Measurements from ENCODE around the gene PRPS2. TPM values are rescaled to one million over a fixed set of nuclear protein-coding genes. Genes with fewer than 3 reads are reported as not detected.

The PRPS2 gene
- total RNA-seq, 4 donors from 2014 or later: 16.6 to 31.7 (median 27.2) TPM

- TF ChIP-seq CTCF (IDR thresholded peaks at IDR 0.05) (no peak), POLR2A (IDR thresholded peaks at IDR 0.05) (no peak)
- WGBS, 2 donors: 85 to 90% methylated on average over 4 of the region's 4 CpGs
- H3K27ac ChIP-seq: no peak overlapping the region
- no peak for DNase-seq
- no peak overlapping the region for H3K4me3 ChIP-seq (replicated peaks in 1 of 3)
- no peaks in the 10 kb centered on the region for H3K4me1 ChIP-seq
- no peaks in the 10 kb centered on the region for H3K36me3 ChIP-seq
- no peaks in the 10 kb centered on the region for H3K9me3 ChIP-seq
- intact Hi-C loops (cut with DNase I): no loop called here
- no peaks in the 10 kb centered on the region for H3K27me3 ChIP-seq
Observed at GRCh38 chrX:12868747-12869146, 77.5 kb downstream of the PRPS2 start.

- 61 to 78% methylated on average over 6 of the region's 6 CpGs for WGBS, 2 donors
- intact Hi-C loops (cut with DNase I): no loop called here
Observed at GRCh38 chrX:12871257-12871656, 80.0 kb downstream of the PRPS2 start.

GRCh38 chrX:12872741-12873140, 81.5 kb downstream of the PRPS2 start:
- intact Hi-C loops (cut with DNase I): no loop called here
- H3K36me3 ChIP-seq: no peaks in the 10 kb centered on the region
- H3K27ac ChIP-seq: no peak overlapping the region
- DNase-seq: no peak
- no peaks in the 10 kb centered on the region for H3K27me3 ChIP-seq
- no peak overlapping the region for H3K4me3 ChIP-seq (replicated peaks in 1 of 3)
- no peak for TF ChIP-seq CTCF (IDR thresholded peaks at IDR 0.05)
- no peaks in the 10 kb centered on the region for H3K4me1 ChIP-seq
- no peaks in the 10 kb centered on the region for H3K9me3 ChIP-seq
- WGBS, 2 donors: 81 to 95% methylated on average over 4 of the region's 4 CpGs

More at GRCh38 chrX:12871257-12871656, 80.0 kb downstream of the PRPS2 start:
- no peak for DNase-seq
- Histone ChIP-seq H3K27ac (no peak overlapping the region), H3K36me3 (no peaks in the 10 kb centered on the region), H3K4me1 (no peaks in the 10 kb centered on the region), H3K27me3 (no peaks in the 10 kb centered on the region), H3K9me3 (no peaks in the 10 kb centered on the region), H3K4me3 (replicated peaks in 1 of 3) (no peak overlapping the region)
- TF ChIP-seq POLR2A (IDR thresholded peaks at IDR 0.05): no peak
- TF ChIP-seq CTCF (IDR thresholded peaks at IDR 0.05): no peak

Other genes with a start within 250 kb of the PRPS2 start
- gene TLR7, start 75.7 kb downstream of the PRPS2 start, total RNA-seq: under 1 TPM; 0.54 to 0.67 (median 0.60) TPM
- gene TLR8, start 115.2 kb downstream of the PRPS2 start, total RNA-seq: 1 to 10 TPM in 1 of 4 donors, under 1 TPM in 3; 0.45 to 1.7 (median 0.62) TPM
- gene TMSB4X, start 183.7 kb downstream of the PRPS2 start, total RNA-seq: 1,000 to 10,000 TPM in 3 of 4 donors, 100 to 1,000 TPM in 1; 854 to 2,672 (median 1,302) TPM